Hepatic stellate cell (primary cell): ENCODE measurements around the gene NXPH4.

Experiments used
- DNase-seq: peaks from one replicate; pipeline ENCODE4 v3.0.0; 2011; ENCODE audit warnings: low spot score

Gene NXPH4

GRCh38 chr12:57183939-57184725 lies 32.5 kb upstream of the NXPH4 start:
- DNase-seq: no peak

DNA sequence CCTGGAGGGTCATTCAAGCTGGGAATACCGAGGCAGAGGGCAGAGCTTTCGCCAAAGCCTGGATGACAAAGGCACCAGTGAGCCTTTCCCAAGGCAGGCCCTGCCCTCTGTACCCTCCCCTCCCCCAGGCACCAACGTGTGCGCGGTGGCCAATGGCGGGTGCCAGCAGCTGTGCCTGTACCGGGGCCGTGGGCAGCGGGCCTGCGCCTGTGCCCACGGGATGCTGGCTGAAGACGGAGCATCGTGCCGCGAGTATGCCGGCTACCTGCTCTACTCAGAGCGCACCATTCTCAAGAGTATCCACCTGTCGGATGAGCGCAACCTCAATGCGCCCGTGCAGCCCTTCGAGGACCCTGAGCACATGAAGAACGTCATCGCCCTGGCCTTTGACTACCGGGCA lies 31.2 kb upstream of the NXPH4 start:
- DNase-seq: no peak

GRCh38 chr12:57185906-57186508 lies 30.6 kb upstream of the NXPH4 start:
- DNase-seq: no peak

- no peak for DNase-seq
Observed at GRCh38 chr12:57187222-57188089, 29.1 kb upstream of the NXPH4 start.

DNA sequence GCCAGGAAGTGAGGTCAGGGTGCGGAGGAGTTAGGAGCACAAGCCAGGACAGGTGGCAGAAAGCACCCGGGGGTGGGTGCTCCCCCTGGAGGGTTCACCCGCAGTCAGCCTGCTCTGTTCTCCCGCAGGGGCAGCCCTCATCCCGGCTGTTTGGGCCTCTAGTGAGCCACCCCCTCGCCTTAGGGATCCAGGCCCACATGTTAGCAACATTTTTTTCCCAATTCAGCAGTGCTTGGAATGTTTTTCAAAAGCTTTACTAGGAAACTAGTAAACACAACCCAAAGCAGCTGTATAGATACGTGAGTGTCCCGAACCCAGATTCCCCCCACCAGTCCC lies 28.5 kb upstream of the NXPH4 start:
- DNase-seq: no peak

DNA sequence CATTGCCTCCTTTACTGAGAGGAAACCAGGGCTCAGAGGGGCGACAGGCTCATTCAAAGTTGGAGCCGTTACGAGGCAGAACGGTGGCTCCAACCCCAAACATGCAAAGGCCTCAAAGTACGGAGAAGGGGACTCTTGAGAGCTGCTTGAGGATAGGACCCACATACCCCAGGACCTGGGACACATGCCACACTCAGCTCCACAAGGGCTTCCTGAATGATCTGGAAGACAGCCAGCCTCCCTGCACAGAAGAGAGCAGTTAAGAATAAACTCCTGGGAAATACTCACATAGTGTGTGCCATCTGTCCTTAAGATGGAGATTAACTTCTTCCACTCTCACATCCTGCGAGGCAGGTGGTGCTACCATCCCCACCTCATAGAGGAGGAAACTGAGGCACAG lies 26.6 kb upstream of the NXPH4 start:
- DNase-seq: no peak

GRCh38 chr12:57190821-57191220 lies 25.8 kb upstream of the NXPH4 start:
- no peak for DNase-seq

DNA sequence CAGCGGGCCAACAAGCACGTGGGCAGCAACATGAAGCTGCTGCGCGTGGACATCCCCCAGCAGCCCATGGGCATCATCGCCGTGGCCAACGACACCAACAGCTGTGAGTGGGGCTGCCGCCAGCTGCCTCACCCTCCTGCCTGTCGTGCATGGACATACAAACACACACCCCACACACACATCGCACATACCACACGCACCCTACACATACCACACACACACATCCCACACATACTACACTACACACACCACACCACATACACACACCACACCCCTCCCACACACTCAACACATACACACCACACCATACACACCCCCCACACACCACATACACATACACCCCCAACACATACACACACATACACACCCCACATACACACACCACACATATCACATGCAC lies 25.2 kb upstream of the NXPH4 start:
- DNase-seq: no peak

DNA sequence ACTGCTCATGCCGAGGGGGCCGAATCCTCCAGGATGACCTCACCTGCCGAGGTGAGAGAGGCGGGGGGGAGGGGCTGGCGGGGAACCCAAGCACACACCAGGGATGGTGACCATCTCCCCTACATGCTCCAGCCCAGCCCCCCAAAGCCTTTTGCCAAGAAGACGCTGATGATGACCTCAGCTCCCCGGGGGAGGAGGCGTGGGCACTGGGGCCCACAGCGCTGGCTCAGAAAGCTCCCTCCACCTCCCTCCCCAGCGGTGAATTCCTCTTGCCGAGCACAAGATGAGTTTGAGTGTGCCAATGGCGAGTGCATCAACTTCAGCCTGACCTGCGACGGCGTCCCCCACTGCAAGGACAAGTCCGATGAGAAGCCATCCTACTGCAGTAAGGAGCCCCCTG lies 23.7 kb upstream of the NXPH4 start:
- DNase-seq: no peak

DNA sequence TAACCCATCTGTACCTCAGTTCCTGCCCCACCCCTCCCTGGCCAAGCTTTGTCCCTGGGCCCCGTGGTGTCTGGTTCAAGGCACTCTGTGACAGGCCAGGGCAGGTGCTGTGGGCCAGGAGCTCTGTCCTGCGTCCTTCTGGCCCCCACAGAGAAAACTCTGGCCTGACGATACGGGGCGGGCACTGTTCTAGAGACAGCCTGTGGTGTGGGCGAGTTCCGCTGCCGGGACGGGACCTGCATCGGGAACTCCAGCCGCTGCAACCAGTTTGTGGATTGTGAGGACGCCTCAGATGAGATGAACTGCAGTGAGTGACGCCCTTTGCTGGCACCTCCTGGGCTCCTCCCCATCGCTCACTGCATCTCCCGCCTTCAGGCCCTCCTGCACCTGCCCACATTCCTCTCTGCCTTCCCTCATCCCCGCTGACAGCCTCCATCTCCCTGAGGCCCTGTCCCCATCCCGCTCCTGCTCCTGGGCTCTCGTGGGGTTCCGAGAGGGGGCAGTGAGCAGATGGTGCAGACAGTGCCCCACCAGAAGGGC lies 22.8 kb upstream of the NXPH4 start:
- DNase-seq: no peak

- DNase-seq: no peak
Observed at GRCh38 chr12:57194253-57194652, 22.3 kb upstream of the NXPH4 start.

GRCh38 chr12:57195186-57195585 lies 21.4 kb upstream of the NXPH4 start:
- no peak for DNase-seq

GRCh38 chr12:57195611-57196371 lies 20.8 kb upstream of the NXPH4 start:
- no peak for DNase-seq

DNA sequence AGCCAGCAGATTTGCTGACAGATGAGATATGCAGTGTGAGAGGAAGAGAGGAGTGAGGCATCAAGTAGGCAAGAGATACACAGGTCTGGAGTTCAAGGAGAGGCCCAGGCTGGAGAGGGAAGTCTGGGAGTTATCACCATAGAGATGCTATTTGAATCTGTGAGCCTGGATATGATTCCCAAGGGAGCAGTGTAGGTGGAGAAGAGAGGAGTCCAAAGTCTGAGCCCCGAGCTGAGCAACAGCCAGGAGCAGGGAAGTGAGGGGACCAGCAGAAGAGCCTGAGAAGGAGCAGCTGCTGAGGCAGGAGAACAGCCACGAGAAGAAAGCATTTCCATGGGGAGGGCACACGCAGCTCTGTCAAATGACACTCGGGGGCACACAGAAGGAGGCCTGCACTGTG lies 20.2 kb upstream of the NXPH4 start:
- no peak for DNase-seq

- DNase-seq: no peak
Observed at GRCh38 chr12:57196956-57197355, 19.6 kb upstream of the NXPH4 start.

GRCh38 chr12:57198329-57198728 lies 18.3 kb upstream of the NXPH4 start:
- DNase-seq: no peak

DNA sequence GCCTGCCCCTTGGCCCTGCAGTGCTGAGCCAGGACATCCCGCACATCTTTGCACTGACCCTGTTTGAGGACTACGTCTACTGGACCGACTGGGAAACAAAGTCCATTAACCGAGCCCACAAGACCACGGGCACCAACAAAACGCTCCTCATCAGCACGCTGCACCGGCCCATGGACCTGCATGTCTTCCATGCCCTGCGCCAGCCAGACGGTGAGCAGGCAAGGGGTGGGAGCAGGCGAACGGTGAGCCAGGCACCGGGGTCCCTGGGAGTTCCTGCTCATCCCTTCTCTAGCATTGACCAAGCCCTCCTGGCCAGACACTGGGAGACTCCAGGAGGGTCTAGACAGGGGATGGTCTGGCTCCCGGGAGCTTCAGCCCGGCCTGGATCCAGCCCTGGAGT lies 17.4 kb upstream of the NXPH4 start:
- no peak for DNase-seq

- DNase-seq: no peak
Observed at GRCh38 chr12:57200497-57200896, 16.1 kb upstream of the NXPH4 start.

GRCh38 chr12:57201219-57201618 lies 15.4 kb upstream of the NXPH4 start:
- no peak for DNase-seq

- DNase-seq: no peak
Observed at GRCh38 chr12:57201631-57202030, 15.0 kb upstream of the NXPH4 start.

DNA sequence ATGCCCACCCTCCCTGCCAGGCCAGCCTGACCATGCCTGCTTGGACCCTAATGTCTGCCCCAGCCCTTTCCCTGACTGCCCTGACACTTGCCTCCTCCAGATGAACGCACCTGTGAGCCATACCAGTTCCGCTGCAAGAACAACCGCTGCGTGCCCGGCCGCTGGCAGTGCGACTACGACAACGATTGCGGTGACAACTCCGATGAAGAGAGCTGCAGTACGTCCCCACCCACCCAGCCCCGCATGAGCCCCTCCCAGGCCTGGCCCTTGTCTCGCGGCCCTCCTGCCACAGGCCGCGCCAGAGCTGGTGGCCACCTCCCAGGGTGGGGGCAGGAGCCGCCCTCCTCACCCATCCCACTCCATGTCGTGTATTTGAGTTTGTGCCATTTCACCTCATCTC lies 14.3 kb upstream of the NXPH4 start:
- no peak for DNase-seq

DNA sequence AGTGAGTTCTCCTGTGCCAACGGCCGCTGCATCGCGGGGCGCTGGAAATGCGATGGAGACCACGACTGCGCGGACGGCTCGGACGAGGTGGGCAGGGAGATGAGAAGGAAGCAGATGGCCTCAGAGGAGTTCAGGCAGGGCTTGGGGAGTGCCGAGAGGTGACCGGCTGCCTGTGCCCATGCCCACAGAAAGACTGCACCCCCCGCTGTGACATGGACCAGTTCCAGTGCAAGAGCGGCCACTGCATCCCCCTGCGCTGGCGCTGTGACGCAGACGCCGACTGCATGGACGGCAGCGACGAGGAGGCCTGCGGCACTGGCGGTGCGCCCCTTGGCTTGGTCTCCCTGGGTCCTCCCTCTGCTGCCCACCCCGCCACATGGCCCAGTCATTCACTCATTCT lies 13.4 kb upstream of the NXPH4 start:
- DNase-seq: no peak
